GM19238 (cell line): ENCODE measurements around the gene DNAJC27.
"Not testable (repeated sequence)": the region's sequence is repeated elsewhere in the genome, so short reads cannot be mapped to it uniquely, and the experiment has no call there.

Experiments
- DNase-seq: peaks from one replicate; pipeline ENCODE4 v3.0.0; 2011; ENCODE audit warnings: low spot score; ENCODE audit not compliant: insufficient read length

The DNAJC27 gene

GRCh38 chr2:24971536-24972314, at the start of gene DNAJC27:
DNAJC27 (minus strand) TSS chr2:24971955; CDS start chr2:24971904, 51 bp downstream.
- peak; percentile 97 for DNase-seq

DNA sequence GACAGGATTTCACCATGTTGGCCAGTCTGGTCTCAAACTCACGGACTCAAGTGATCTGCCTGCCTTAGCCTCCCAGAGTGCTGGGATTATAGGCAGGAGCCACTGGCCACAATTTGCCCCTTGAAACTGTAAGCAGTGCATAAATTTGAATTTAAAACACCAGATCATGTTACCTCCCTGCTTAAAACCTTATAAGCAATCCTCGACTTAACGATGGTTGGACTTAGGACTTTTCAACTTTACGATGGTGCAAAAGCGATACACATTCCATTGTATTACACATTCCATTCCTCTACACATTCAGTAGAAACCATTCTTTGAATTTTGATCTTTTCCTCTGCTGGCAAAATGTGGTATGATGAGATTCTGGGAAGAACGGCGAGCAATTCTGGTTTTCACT, 46.9 kb upstream of the DNAJC27 start:
- DNase-seq: no peak

GRCh38 chr2:25014631-25015030, 42.9 kb upstream of the DNAJC27 start:
- DNase-seq: no peak

GRCh38 chr2:25011342-25011741, 39.6 kb upstream of the DNAJC27 start:
- DNase-seq: not testable (repeated sequence)

- no peak for DNase-seq
Measured at GRCh38 chr2:25009954-25010353, 38.2 kb upstream of the DNAJC27 start.

GRCh38 chr2:25002066-25002465, 30.3 kb upstream of the DNAJC27 start:
- no peak for DNase-seq

DNA sequence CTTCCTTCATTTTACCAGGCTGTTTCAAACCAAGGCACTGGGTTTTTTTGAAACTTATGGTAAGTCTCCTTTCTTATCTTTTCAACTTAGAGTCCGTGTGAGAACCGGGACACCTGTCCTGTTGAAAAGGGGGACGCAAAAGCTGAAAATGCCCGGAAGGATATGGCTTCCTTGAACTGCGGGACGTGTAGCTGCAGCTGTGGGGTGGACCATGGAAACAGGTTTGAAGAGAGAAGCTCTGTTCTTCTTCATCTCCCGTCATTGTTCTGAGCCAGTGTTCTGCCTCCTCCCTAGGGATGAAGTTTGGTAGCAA, 29.5 kb upstream of the DNAJC27 start:
- DNase-seq: no peak

DNA sequence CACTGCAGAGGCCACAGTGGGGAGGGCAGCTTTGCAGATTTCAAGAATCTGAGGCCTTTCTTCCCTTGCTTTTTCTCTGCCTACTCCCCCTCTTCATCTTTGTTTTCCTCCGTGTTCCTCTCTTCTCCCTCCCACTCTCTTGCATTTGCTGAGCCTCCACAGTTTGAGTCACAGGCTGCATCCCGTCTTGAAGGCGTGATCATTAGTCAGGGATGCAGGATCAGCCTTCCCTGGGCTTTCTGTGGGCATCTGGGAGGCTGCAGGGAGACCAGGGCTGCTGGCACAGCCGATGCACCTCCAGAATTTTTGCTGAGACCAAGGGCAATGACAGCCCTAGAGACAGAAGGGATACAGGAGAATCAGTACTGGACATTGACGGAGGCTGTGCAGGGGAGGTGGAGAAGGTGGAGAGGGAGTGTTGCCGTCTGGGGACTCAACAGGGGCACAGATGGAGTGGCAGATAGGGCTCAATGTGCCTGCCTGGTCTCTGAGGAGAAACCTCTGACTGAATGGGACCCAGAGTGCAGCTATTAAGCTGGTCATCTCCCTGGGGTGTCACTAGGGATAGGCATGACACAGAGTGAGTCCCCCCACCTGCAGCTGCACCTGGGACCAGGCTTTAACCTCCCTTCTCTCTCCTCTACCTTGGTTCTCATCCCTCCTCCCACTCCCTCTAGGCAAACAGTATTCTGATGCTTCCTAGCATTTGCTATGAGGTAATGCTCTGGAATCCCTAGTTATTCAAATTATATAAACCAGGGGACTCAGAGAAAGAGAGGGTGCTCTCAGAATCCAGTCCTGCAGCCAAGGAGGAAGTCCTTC, 29.0 kb upstream of the DNAJC27 start:
- no peak for DNase-seq

DNA sequence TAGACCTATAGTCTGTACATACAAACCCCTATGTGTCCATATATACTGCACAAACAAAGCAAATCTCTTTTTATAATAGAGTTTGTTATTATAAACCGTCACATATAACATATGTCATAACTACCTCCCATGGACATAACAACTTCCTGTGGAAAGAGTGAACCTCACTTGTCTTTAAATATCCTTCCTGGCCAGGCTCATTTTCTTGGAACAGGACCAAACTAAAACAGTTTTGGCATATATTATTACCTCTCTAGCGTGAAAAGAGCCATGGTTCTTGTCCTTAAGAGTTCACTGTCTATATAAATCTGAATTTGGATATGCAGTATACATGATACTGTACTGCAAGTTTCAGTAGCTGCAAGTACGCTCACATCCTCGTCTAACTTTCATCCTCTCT, 28.3 kb upstream of the DNAJC27 start:
- no peak for DNase-seq

DNA sequence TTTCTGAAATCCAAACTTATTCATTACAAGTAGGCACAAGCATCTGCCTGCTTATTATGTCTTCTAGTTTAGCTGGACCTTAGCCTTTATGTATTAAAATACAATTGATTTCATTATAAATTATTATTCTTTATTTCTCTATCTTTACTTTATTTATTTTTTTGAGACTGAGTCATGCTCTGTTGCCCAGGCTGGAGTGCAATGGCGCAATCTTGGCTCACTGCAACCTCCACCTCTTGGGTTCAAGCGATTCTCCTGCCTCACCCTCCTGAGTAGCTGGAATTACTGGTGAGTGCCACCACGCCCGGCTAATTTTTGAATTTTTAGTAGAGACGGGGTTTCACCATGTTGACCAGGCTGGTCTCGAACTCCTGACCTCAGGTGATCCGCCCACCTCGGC, 27.3 kb upstream of the DNAJC27 start:
- not testable (repeated sequence) for DNase-seq

GRCh38 chr2:24994146-24994724, 22.5 kb upstream of the DNAJC27 start:
- DNase-seq: no peak

DNA sequence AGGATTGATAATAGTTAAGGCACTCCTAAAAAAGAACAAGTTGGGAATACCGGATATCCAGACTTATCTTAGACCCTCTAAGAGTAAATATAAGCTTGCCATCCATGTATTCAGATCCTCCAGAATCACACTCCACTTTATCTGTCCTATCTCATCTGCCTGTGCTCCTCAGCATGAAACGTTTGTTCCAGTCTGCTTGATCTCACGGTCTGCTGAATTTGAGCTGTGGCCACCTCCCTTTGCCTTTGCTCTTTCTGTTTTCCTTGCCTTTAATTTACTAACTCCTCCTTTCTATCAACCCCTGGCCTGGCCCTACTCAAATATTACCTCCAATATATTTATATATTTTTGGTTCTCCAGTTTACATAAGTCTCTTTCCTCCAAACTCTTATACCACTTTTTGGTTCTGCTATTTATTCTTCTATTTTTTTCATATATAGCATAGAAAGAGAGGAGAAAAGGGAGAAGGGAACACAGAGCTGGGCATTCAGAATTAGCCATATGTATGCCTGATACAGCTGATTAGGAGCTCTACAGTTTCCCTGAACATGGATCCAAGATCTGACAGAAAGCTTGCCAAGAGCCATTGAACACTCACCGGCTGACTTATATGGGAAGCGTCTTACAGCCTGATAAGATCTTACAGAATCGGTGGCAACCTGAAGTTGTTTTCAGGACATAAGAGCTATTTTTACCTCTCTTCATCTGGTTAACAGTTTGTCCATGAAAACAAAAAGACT, 21.8 kb upstream of the DNAJC27 start:
- no peak for DNase-seq

GRCh38 chr2:24986372-24986771, 14.6 kb upstream of the DNAJC27 start:
- DNase-seq: no peak

- DNase-seq: no peak
Measured at GRCh38 chr2:24985511-24985910, 13.8 kb upstream of the DNAJC27 start.

- no peak for DNase-seq
Measured at GRCh38 chr2:24984912-24985311, 13.2 kb upstream of the DNAJC27 start.

DNA sequence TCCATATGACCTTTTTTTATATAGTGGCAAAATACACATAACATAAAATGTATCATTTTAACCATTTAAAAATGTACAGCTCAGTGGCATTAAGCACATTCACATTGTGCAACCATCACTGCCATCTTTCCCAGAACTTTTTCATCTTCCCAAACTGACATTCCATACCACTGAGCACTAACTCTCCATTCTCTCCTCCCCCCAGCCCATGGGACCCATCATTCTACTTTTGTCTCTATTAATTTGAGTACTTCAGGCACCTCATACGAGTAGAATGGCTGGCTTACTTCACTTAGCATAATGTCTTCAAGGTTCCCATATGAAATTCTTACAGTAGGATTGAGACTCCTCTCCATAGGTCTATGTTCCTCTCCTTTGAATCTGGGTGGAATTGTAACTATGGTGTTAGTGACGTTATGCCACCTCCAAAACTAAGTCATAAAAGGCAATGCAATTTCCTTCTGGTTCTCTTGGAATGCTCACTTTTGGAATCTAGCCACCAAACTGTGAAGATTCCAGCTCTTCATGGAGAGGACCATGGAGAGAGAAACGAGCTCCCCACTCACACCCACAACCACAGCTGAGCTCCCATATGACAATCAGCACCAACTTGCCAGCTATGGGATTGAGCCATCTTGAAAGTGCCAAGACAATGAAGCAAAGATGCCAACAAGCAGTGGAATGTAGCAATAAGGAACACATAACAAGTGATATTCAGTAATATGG, 9.8 kb upstream of the DNAJC27 start:
- DNase-seq: no peak

GRCh38 chr2:24978661-24979060, 6.9 kb upstream of the DNAJC27 start:
- no peak for DNase-seq

GRCh38 chr2:24977631-24978030, 5.9 kb upstream of the DNAJC27 start:
- DNase-seq: no peak

- DNase-seq: no peak
Measured at GRCh38 chr2:24973812-24974211, 2.1 kb upstream of the DNAJC27 start.

GRCh38 chr2:24972315-24972961, 683 bp upstream of the DNAJC27 start:
- DNase-seq: peak; percentile 7

DNA sequence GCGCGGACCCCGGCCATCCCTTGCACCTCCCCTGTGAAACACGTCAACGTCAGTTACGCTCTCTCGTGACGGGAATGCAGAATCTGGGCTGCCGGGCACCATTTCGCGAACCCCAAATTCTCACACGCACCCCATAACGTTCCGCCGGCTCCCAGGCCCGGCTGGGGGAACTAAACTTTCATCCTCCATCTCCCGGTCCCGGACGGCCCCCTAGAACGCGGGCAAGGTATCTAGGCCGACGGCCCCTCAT, 544 bp downstream of the DNAJC27 start:
- DNase-seq: no peak
